HepG2 (cell line): Measurements from ENCODE around the gene NIPAL1. TPM values are rescaled to one million over a fixed set of nuclear protein-coding genes. Genes with fewer than 3 reads are reported as not detected.

Source experiments
- ATAC-seq: fragments of 200-7000 bp; cut with Tn5 transposase; 3 replicates; pipeline ENCODE4 v1.9.1; 2020; ENCODE audit warnings: mild to moderate bottlenecking, moderate library complexity
- BruUV-seq: library from RNA; stranded (reverse); fragments of 400-500 nt; replicated peaks from 2 replicates; lab custom pipeline; 2021; lab: Mats Ljungman, UMichigan
- CTCF ChIA-PET: fragments of 300-600 bp; formaldehyde crosslinking; extraction: SDS; loops from one replicate; lab custom pipeline; 2021; ENCODE audit warnings: low total read pairs, inconsistent platforms, low intra/inter-chr PET ratio; lab: Yijun Ruan, JAX
- POLR2A ChIA-PET: fragments of 350-600 bp; sonication (Branson Sonifier 250); formaldehyde crosslinking; loops from one replicate; lab custom pipeline; 2020; ENCODE audit warnings: antibody characterized with exemption, inconsistent platforms; lab: Yijun Ruan, JAX
- DNase-seq: peaks from one replicate; pipeline ENCODE4 v3.0.0-alpha.2; 2015; ENCODE audit warnings: low spot score
- FAIRE-seq: peaks from 3 replicates; lab custom pipeline; 2011; peaks lifted over from hg19 to GRCh38; lab: Jason Lieb, UNC
- H2AFZ ChIP-seq: one replicate; pipeline ENCODE4 v1.6.1; 2011; ENCODE audit warnings: low read length, inconsistent platforms
- H3K27ac ChIP-seq: fragments of 300-600 bp; 3 replicates; pipeline ENCODE4 v1.8.0; 2011; ENCODE audit warnings: mixed run types, mild to moderate bottlenecking, mixed read lengths, low read length, inconsistent platforms; ENCODE audit not compliant: insufficient read depth; ENCODE audit errors: extremely low read length
- H3K27me3 ChIP-seq, 2 experiments: fragments of 200-600 bp in 1 of 2; 2 replicates in 1 of 2; 3 replicates in 1 of 2; pipeline versions ENCODE4 v1.6.0 to v1.8.0; 2011; ENCODE audit warnings: low read length in 2 of 2, mild to moderate bottlenecking in 2 of 2, moderate library complexity in 2 of 2, inconsistent platforms in 1 of 2; ENCODE audit not compliant: insufficient read depth in 2 of 2, control insufficient read depth in 1 of 2
- H3K36me3 ChIP-seq, 2 experiments: fragments of 200-600 bp in 1 of 2; replicated peaks in 1 of 2; 2 replicates in 1 of 2; 3 replicates in 1 of 2; pipeline versions ENCODE4 v1.5.1 to v1.8.0; 2011; ENCODE audit warnings: low read length in 2 of 2, inconsistent platforms in 1 of 2; ENCODE audit not compliant: insufficient read depth in 2 of 2, control insufficient read depth in 1 of 2
- H3K4me1 ChIP-seq: 2 replicates; pipeline ENCODE4 v1.5.1; 2012; ENCODE audit warnings: low read length, inconsistent platforms; ENCODE audit not compliant: insufficient read depth
- H3K4me2 ChIP-seq: 2 replicates; pipeline ENCODE4 v1.6.0; 2011; ENCODE audit warnings: low read depth, low read length, inconsistent platforms
- H3K4me3 ChIP-seq, 3 experiments: fragments of 200-600 bp in 1 of 3; sonication (generic), shearing (Covaris generic) in 1 of 3; replicated peaks in 1 of 3; 2 replicates each; pipeline ENCODE4 v1.5.1; 2011 to 2016; ENCODE audit warnings: low read length in 3 of 3, inconsistent platforms in 2 of 3, low read depth in 2 of 3, mild to moderate bottlenecking in 2 of 3, control low read depth in 1 of 3, mixed read lengths in 1 of 3; ENCODE audit not compliant: insufficient read depth in 1 of 3
- H3K79me2 ChIP-seq: one replicate; pipeline ENCODE4 v1.6.1; 2011; ENCODE audit warnings: low read length, inconsistent platforms; ENCODE audit not compliant: insufficient read depth
- H3K9ac ChIP-seq: 2 replicates; pipeline ENCODE4 v1.6.0; 2011; ENCODE audit warnings: mild to moderate bottlenecking, low read depth, low read length, inconsistent platforms; ENCODE audit not compliant: insufficient read depth
- H3K9me3 ChIP-seq: 2 replicates; pipeline ENCODE4 v1.5.1; 2012; ENCODE audit warnings: mild to moderate bottlenecking, low read length
- H4K20me1 ChIP-seq: 2 replicates; pipeline ENCODE4 v1.6.0; 2011; ENCODE audit warnings: inconsistent platforms, mild to moderate bottlenecking, low read length, moderate library complexity; ENCODE audit not compliant: insufficient read depth
- E2F1 ChIP-seq: sonication (generic); formaldehyde crosslinking; IDR thresholded peaks from 2 replicates; pipeline ENCODE4 v1.5.0; 2020; ENCODE audit warnings: missing genetic modification reagents
- FOSL2 ChIP-seq: sonication (generic); formaldehyde crosslinking; IDR thresholded peaks from 2 replicates; pipeline ENCODE4 v1.4.0; 2020; ENCODE audit warnings: missing genetic modification reagents
- MIER2 ChIP-seq: IDR thresholded peaks from 2 replicates; pipeline ENCODE4 v1.6.1; 2016; ENCODE audit warnings: missing biosample characterization, missing genetic modification reagents
- PAX8 ChIP-seq: sonication (generic); formaldehyde crosslinking; IDR thresholded peaks from 2 replicates; pipeline ENCODE4 v1.8.0; 2022; ENCODE audit warnings: mild to moderate bottlenecking, missing genetic modification reagents, borderline replicate concordance
- SP4 ChIP-seq: sonication (generic); formaldehyde crosslinking; IDR thresholded peaks from 2 replicates; pipeline ENCODE4 v1.8.1; 2023; ENCODE audit warnings: mild to moderate bottlenecking, missing genetic modification reagents
- TERF1 ChIP-seq: sonication (generic); formaldehyde crosslinking; IDR thresholded peaks from 2 replicates; pipeline ENCODE4 v1.8.0; 2022; ENCODE audit warnings: mild to moderate bottlenecking, missing genetic modification reagents, moderate library complexity
- ZNF205 ChIP-seq: IDR thresholded peaks from 2 replicates; pipeline ENCODE4 v1.6.1; 2018; ENCODE audit warnings: missing biosample characterization, missing genetic modification reagents
- ZNF530 ChIP-seq: sonication (generic); formaldehyde crosslinking; IDR thresholded peaks from 2 replicates; pipeline ENCODE4 v1.5.0; 2020; ENCODE audit warnings: low read depth, mild to moderate bottlenecking, missing genetic modification reagents
- ZNF678 ChIP-seq: sonication (generic); formaldehyde crosslinking; IDR thresholded peaks from 2 replicates; pipeline ENCODE4 v1.4.0; 2020; ENCODE audit warnings: mild to moderate bottlenecking, missing genetic modification reagents
- ZNF773 ChIP-seq: sonication (generic); formaldehyde crosslinking; IDR thresholded peaks from 2 replicates; pipeline ENCODE4 v1.4.0; 2020; ENCODE audit warnings: missing genetic modification reagents, borderline replicate concordance
- ZSCAN31 ChIP-seq: sonication (generic); formaldehyde crosslinking; IDR thresholded peaks from 2 replicates; pipeline ENCODE4 v1.5.0; 2020; ENCODE audit warnings: low read depth, mild to moderate bottlenecking, missing genetic modification reagents
- WGBS: methylation state at CpG from one replicate; pipeline ENCODE4 v1.1.6; 2017; ENCODE audit warnings: low lambda C conversion rate; 5-methylcytosine and 5-hydroxymethylcytosine counted together
- in situ Hi-C: cut with HindIII; loops from 2 replicates; pipeline ENCODE4 v1.10.0; 2017; ENCODE audit warnings: low pct_unique_long_range_greater_than_20kb; ENCODE audit not compliant: extremely low pct_ligation_motif_present
- intact Hi-C: fragments of 100-400 bp; cut with micrococcal nuclease; formaldehyde crosslinking; loops from one replicate; pipeline ENCODE4 v1.10.0; 2022; ENCODE audit not compliant: unreplicated experiment
- polyA plus RNA-seq, 8 experiments: library from polyadenylated mRNA; depleted of rRNA in 3 of 8; stranded (reverse) in 7 of 8; unstranded in 1 of 8; fragments of >200 nt; fragmentation: Illumina TruSeq in 4 of 8; extraction: Trizol in 4 of 8; gene quantifications; 2 replicates each; pipeline versions ENCODE4 v1.2.1 to v1.2.3, GENCODE V29; 2011 to 2016; ENCODE audit warnings: low read depth in 4 of 8, missing spikeins in 1 of 8, mixed read lengths in 1 of 8; ENCODE audit not compliant: insufficient read depth in 1 of 8
- total RNA-seq, 5 experiments: library from RNA; depleted of rRNA; stranded (reverse); fragments of >200 nt; fragmentation: Illumina TruSeq; extraction: Trizol; gene quantifications; 2 replicates each; pipeline ENCODE4 v1.2.3, GENCODE V29; 2016; ENCODE audit warnings: low read depth in 1 of 5
- TF ChIP-seq, protein P1 (sequence below): fragments of 450-650 bp; IDR thresholded peaks from 2 replicates; pipeline ENCODE4 v1.6.1; 2017
- TF ChIP-seq, protein P2 (sequence below): sonication (generic); formaldehyde crosslinking; IDR thresholded peaks from 2 replicates; pipeline ENCODE4 v1.4.0; 2020; ENCODE audit warnings: missing genetic modification reagents, low read depth, mild to moderate bottlenecking, borderline replicate concordance
- TF ChIP-seq, protein P3 (sequence below): sonication (generic); formaldehyde crosslinking; IDR thresholded peaks from 2 replicates; pipeline ENCODE4 v1.5.0; 2020; ENCODE audit warnings: missing genetic modification reagents, mild to moderate bottlenecking, borderline replicate concordance
- TF ChIP-seq, protein P4 (sequence below): sonication (generic); formaldehyde crosslinking; IDR thresholded peaks from 2 replicates; pipeline ENCODE4 v1.4.0; 2020; ENCODE audit warnings: missing genetic modification reagents
- TF ChIP-seq, protein P5 (sequence below): sonication (generic); formaldehyde crosslinking; IDR thresholded peaks from 2 replicates; pipeline ENCODE4 v1.9.0; 2022; ENCODE audit warnings: missing genetic modification reagents, mild to moderate bottlenecking, borderline replicate concordance

The NIPAL1 gene
- total and polyA plus RNA-seq, 2 of the 13 experiments (the other 11 are each of a cell fraction or from before 2014, with no cell fraction given): 1.4 to 3.4 TPM

DNA sequence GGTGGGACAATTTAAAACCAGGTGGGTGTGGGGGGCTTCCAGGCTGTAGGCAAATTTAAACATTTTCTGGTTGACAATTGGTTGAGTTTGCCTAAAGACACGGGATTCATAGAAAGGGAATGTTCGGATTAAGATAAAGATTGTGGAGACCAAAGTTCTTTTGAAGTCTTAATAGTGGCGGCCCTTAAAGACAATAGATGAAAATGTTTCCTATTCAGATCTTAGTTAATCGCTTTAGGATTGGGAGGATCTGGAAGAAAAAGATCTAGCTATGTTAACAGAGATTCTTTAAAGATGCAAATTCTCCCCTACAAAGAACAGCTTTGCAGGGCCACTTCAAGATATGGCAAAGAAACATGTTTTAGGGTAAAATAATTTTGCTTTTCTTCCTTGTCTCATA is 4.8 kb upstream of the NIPAL1 start:
- FAIRE-seq (no peak), ATAC-seq (no peak)
- intact Hi-C loops: no loop called here
- TF ChIP-seq MIER2 (no peak), ZSCAN31 (CRISPR knock-in tag) (no peak), SP4 (CRISPR knock-in tag) (no peak), ZNF530 (CRISPR knock-in tag) (no peak), ZNF205 (no peak), ZNF773 (CRISPR knock-in tag) (no peak), ZNF678 (CRISPR knock-in tag) (no peak), E2F1 (CRISPR knock-in tag) (no peak), FOSL2 (no peak), PAX8 (CRISPR knock-in tag) (no peak), TERF1 (CRISPR knock-in tag) (no peak)
- TF ChIP-seq, protein P1, sequence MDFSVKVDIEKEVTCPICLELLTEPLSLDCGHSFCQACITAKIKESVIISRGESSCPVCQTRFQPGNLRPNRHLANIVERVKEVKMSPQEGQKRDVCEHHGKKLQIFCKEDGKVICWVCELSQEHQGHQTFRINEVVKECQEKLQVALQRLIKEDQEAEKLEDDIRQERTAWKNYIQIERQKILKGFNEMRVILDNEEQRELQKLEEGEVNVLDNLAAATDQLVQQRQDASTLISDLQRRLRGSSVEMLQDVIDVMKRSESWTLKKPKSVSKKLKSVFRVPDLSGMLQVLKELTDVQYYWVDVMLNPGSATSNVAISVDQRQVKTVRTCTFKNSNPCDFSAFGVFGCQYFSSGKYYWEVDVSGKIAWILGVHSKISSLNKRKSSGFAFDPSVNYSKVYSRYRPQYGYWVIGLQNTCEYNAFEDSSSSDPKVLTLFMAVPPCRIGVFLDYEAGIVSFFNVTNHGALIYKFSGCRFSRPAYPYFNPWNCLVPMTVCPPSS: no peak
- TF ChIP-seq, protein P2, sequence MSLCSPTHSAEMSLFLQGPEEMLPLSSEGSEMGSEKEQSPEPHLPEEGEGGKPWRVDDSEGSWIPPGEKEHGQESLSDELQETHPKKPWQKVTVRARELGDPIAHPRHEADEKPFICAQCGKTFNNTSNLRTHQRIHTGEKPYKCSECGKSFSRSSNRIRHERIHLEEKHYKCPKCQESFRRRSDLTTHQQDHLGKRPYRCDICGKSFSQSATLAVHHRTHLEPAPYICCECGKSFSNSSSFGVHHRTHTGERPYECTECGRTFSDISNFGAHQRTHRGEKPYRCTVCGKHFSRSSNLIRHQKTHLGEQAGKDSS (CRISPR knock-in tag): no peak
- TF ChIP-seq, protein P3, sequence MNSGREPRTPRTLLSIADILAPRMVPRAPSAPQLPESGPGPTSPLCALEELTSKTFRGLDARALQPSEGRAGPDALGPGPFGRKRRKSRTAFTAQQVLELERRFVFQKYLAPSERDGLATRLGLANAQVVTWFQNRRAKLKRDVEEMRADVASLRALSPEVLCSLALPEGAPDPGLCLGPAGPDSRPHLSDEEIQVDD: no peak
- TF ChIP-seq, protein P4, sequence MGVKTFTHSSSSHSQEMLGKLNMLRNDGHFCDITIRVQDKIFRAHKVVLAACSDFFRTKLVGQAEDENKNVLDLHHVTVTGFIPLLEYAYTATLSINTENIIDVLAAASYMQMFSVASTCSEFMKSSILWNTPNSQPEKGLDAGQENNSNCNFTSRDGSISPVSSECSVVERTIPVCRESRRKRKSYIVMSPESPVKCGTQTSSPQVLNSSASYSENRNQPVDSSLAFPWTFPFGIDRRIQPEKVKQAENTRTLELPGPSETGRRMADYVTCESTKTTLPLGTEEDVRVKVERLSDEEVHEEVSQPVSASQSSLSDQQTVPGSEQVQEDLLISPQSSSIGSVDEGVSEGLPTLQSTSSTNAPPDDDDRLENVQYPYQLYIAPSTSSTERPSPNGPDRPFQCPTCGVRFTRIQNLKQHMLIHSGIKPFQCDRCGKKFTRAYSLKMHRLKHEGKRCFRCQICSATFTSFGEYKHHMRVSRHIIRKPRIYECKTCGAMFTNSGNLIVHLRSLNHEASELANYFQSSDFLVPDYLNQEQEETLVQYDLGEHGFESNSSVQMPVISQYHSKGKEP (CRISPR knock-in tag): no peak
- TF ChIP-seq, protein P5, sequence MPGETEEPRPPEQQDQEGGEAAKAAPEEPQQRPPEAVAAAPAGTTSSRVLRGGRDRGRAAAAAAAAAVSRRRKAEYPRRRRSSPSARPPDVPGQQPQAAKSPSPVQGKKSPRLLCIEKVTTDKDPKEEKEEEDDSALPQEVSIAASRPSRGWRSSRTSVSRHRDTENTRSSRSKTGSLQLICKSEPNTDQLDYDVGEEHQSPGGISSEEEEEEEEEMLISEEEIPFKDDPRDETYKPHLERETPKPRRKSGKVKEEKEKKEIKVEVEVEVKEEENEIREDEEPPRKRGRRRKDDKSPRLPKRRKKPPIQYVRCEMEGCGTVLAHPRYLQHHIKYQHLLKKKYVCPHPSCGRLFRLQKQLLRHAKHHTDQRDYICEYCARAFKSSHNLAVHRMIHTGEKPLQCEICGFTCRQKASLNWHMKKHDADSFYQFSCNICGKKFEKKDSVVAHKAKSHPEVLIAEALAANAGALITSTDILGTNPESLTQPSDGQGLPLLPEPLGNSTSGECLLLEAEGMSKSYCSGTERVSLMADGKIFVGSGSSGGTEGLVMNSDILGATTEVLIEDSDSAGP (CRISPR knock-in tag): no peak

More for the DNA sequence above, 4.8 kb upstream of the NIPAL1 start:
- Histone ChIP-seq H3K4me1 (peaks cover 15% of the 10 kb centered on the region), H3K79me2 (no peaks in the 10 kb centered on the region), H2AFZ (no peak overlapping the region), H4K20me1 (no peaks in the 10 kb centered on the region), H3K27me3 (no peaks in the 10 kb centered on the region; a peak in 1 of 5 replicates), H3K27ac (no peak overlapping the region), H3K9me3 (peaks cover 21% of the 10 kb centered on the region; the same call in 1 of the 2 replicates), H3K36me3 (no peaks in the 10 kb centered on the region), H3K4me2 (no peak overlapping the region), H3K9ac (no peak overlapping the region), H3K4me3 (no peak overlapping the region)
- ChIA-PET CTCF (no interaction called here), POLR2A (no interaction called here)
- 56% methylated on average over 4 of the region's 4 CpGs for WGBS
- in situ Hi-C loops: no loop called here
- DNase-seq: no peak
- BruUV-seq: no TSS peak
